Loucy (cell line): ENCODE results near the gene HES3.

Source experiments
- CTCF ChIP-seq: fragments of 200-600 bp; sonication (generic); conservative IDR thresholded peaks from 2 replicates; pipeline ENCODE4 v1.5.1; 2014; ENCODE audit warnings: mild to moderate bottlenecking, antibody characterized with exemption, low read length
- EZH2phosphoT487 ChIP-seq: fragments of 200-600 bp; IDR thresholded peaks from 2 replicates; pipeline ENCODE4 v1.6.1; 2018; ENCODE audit warnings: antibody characterized with exemption, mild to moderate bottlenecking, moderate library complexity, borderline replicate concordance

- TF ChIP-seq CTCF, result no peak
- no peak for TF ChIP-seq EZH2phosphoT487
Measured at GRCh38 chr1:6253380-6253779, 9.4 kb downstream of the HES3 start.
